UCSD-AML1 (cell line): ENCODE results near the gene PSG3.
"Not testable (repeated sequence)": the region's sequence is repeated elsewhere in the genome, so short reads cannot be mapped to it uniquely, and the experiment has no call there.

ENCODE experiments used
- DNase-seq: peaks from one replicate; lab custom pipeline; 2025; ENCODE audit not compliant: unreplicated experiment; lab: John Stamatoyannopoulos, UW

PSG3 gene

DNA sequence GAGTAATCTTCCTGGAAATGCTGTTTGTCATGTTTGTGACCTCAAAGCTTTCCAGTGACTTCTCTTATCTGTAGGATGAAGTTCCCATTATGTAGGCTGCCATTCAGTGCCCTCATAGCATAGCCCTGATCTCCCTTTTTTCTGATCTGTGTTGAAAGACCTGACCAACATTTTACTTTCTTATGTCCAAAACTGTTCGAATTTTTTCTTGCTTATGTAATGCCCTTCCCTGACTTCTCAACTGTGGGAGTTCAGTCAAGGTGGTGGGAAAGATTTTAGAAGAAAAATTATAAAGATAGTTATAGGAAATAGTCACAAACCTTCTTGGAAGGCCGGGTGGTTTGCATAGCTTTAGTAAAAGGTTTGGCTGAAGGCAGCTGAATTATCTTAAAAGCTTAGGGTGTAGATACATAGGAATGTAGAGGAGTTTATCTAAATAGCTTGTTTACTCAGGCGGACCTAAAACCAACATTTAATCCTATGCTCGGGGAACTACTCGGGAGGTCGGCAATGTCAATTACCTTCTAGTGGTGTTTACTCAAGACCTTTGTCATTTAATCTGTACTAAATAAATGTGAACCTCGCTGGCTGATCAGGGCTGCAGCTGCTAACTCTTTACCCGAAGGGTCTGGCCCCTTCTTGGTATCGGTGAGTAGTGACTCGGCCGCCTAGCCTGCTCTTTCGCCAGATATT, 44.3 kb downstream of the PSG3 start:
- no peak for DNase-seq

DNA sequence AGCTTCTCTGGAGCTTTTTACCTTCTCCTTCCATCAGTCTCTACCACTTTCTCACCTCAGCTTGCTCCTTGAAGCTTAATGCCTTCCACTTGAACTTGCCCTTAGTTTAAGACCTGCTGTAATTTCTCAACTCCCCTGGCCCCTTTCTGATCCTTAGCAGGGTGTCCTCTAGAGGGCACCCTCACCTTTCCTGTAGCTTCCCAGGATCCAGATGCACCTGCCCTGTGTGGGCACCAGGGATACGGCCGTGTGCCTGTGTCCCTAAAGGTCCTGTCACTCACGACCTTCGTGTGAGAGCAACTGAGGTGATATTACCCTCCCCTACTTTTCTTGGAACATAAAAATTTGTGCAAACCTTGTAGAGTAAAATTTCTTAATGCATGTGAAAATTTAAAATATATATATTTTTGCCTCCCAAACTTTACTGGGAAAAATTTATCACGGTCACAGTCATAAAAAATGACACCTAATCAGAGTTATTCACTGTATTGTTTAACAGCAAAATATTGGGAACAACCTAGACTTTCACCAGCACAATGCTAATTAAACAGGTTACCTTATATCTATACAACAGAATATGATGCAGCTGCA, 46.4 kb downstream of the PSG3 start:
- DNase-seq, result no peak

DNA sequence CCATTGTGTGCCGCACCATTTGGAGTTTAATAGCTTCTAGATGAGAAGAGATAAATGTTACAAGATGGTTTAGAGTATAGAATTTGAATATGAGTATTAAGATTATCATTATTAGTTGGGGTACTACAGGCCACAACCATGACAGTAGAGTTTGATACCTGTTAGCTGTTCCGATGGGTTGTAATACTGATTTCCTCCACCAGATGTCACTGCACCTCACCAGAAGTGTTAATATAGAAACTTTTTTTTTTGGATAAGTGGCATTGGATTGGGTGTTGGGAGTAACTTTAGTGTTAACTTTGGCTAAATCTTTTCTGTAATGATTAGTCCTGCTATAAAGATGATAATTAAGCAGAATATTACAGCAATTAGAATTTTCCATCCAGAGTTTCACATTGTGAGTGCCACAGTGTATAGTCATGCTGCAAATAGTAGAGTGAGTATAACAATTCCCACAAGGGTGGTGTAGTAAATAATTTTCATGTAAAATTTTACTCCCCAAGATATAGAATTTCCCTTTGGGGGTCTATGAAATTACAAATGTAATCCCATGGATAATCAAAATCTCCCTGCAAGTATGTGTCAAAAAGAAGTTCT, 56.3 kb downstream of the PSG3 start:
- no peak for DNase-seq

DNA sequence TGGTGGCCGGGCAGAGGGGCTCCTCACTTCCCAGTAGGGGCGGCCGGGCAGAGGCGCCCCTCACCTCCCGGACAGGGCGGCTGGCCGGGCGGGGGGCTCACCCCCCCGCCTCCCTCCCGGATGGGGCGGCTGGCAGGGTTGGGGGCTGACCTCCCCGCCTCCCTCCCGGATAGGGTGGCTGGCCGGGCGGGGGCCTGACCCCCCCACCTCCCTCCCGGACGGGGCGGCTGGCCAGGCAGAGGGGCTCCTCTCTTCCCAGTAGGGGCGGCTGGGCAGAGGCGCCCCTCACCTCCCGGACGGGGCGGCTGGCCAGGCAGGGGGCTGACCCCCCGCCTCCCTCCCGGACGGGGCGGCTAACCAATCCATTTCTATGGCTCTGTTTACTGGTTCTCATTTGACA, 64.0 kb downstream of the PSG3 start:
- not testable (repeated sequence) for DNase-seq

DNA sequence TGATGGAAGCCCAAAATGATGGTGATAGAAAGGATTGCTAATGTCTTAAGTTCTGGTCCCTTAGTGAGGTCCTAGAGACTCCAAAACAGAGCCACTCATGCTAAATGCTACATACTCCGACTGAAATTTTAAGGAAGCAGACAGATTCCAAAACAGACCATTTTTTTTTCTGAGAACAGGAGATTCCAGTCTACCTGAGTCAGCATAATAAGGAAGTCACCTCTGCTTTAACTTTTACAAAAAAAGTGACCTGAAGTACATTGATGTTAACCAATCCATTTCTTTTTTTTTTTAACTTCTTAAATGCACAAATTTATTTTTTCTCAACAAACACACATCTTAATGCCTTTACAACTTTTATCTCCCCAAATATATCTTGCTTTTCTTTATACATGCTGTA, 65.7 kb downstream of the PSG3 start:
- DNase-seq, result not testable (repeated sequence)
